Activated T-helper 9 cell treated with anti-CD3 and anti-CD28 coated beads, Interleukin-2, amount 50 U/mL, for 16 hours (primary cell): ENCODE results near the gene C9.
"Not testable (repeated sequence)": the region's sequence is repeated elsewhere in the genome, so short reads cannot be mapped to it uniquely, and the experiment has no call there.

Source experiments
- DNase-seq: peaks from one replicate; pipeline ENCODE4 v3.0.0-alpha.2; 2020; ENCODE audit warnings: low read depth

The C9 gene

DNA sequence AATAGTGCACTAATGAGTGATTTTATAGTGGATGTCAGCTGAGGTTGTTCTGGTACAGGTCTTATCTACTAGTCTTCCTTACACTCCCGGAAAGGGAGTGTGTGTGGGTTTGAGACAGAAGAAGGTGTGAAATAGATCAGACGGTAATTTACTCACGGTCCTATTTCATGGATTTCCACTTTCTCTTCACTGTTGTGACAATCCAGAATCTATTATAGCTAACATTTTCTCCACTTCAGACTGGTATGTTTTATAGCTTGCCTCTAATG lies 7.0 kb upstream of the C9 start:
- DNase-seq: no peak

DNA sequence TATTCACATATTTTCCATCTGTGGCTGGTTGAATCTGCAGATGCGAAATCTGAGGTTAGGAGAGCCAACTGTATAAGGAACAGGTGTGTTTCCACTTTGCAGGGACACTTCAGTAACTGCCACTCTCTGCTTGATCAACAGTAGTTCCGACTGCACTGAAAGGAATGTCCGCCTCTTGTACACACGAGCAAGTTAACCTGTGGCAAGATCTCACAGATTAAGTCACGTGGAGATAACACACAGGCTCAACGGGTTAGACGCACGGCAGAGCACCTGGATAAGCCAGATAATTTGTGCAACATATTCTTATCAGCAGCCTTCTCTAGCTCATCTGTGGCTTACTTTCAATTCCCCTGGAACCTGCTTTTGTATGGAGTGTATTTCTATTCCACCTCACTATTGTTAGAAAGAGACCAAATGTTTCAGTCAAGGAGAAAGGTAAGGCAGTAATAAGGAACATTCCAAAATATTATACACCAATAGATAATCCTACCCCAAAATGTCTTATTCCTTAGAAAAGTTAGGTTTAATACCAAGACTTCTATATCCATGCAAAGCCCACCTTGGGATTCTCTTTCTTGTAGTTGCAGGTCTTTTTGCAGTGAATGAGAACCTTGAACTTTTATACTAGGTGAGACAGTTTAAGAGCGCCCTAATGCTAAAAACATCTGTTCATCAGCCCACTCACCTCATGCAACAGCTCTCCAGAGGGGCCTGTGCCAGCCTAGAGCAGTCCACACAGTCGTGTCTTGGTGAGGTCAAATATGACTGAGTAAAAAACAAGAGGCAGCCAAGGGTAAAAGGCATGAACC lies 6.5 kb upstream of the C9 start:
- DNase-seq: no peak

DNA sequence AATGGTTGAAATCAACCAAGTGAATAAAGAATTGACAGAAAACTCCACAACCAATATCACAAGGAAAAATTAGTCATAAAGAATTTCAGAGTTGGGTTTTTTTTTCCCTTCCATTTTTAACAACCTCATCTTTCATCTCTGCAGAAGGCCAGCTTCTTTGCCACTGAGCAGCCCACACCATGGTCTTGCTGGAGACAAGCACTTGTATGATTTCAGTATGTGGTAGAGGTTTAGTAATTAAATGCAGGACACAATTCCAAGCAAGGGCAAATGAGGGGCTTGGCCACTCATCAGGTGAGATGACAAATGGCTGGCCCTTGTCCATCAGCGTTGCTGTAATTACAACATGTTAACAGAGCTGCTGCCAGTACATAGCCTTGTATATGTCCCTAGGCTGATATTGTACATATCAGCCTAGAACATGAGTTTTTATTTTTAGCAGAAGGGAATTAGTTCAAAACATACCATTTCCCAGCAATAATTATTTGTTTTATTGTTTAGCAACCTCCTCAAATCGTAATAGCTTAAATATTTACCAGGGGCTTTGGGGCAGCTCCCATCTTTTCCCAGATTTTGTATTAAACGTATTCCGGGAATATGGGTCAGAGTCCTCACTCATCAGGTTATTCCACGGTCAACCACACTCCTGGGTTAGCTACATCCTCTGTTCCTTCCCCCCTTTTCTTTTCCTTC lies 5.0 kb upstream of the C9 start:
- DNase-seq: no peak

DNA sequence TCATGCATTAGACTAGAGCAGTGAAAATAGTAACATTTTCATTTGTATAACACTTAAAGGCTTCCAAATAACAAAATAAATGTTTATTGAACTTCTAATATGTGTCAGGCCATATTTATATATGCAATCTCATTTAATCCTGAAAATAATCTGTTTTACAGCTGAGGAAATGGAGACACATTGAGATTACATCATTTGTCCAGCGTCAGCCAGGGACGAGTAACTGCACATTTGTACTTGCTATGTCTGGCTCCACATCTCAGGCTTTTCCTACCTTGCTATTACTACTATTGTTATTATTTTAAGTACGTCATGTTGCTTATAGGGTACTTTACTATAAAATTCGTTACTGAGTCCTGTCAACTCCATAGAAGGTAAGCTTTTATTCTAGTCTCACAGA lies 3.8 kb upstream of the C9 start:
- no peak for DNase-seq

DNA sequence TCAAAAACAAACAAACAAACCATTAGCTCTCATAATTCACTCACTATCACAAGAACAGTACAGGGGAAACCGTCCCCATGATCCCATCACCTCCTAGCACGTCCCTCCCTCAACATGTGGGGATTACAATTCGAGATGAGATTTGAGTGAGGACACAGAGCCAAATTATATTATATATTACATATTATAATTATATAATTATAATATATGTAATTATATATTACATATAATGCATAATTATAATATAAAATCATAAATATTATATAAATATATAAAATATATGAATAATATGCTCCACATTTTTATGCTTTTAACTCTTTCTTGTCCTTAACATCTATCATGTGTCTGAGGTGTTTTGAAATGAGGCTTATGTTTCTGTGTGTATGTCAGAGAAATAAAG lies 3.4 kb upstream of the C9 start:
- DNase-seq: no peak

DNA sequence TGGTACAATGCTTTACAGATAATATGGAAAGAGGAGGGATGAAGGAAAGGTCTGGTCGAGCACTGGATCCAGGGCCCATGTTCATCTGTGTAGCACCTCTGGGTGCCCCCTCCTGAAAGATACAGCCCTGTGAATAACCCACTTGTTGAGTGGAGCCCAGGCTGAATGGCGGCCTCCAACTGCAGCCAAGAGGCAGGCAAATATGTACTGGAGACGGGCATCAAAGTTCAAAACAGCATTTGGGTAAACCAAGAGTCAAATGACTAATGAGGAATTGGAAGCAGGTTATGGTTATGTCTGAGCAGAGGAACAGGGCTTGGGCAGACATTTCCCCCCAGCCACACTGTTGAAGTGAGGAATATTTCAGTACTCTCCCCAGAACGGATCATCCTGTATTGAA lies 1.1 kb downstream of the C9 start:
- no peak for DNase-seq

DNA sequence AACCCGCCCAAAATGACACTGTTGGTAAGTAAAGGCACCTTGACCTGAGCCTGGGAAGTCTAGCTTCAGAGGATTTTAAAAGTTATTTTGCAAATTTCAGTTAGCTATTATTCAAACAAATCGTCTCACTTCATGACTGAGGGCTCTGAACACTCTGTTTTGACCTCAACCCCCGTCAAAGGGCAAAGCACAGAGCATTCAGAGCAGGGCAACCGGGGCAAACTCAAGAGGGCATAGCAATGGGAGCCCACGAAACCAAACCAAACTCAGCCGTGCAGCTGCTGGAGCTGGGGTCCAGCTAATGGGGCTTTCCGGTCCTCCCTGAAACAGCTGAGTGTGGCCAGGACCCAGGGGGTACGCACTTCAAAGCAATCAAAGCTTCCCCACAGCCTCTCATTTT lies 1.6 kb downstream of the C9 start:
- no peak for DNase-seq

DNA sequence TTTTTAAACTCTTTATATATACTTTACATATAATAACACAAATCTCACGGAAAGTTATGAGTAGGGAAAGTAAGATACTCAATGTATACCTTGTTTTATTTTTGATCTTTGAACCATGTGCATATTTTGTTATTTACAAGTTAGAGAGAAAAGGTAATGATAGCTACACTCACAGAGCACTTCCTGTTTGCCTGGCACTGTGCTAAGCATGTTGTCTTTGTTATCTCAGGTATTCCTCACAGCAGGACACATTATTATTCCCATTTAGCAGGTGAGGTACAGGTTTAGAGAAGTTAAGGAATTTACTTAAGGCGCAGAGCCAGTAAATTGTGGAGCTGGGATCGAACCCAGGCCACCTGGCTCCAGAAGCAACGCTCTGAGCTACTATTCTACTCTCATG lies 3.0 kb downstream of the C9 start:
- no peak for DNase-seq

DNA sequence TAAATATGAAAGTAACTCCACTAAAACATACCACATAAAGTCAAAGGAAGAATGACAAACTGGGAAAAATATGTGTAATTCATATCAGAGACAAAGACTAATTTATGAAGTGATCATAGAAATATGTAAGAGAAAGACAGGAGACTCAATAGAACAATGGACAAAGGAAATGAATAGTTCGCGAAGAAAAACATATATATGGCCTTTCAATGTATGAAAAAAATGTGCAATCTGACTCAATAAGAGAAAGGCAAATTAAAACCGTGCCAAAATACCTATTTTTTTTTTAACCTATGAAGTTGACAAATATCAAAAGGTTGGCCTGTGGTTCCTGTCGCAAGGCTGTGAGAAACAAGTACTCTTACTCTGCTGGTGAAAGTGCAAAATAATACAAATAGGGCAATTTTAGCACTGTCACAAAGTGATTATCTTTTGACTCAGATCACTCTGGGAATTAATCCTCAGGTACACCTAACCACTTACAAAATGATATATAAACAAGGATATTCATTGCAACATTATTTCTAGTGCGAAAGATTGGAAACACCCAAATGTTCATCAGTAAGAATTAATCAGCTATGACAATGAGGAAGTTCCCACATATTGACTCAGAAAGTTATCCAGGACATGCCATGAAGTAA lies 3.7 kb downstream of the C9 start:
- DNase-seq: no peak

DNA sequence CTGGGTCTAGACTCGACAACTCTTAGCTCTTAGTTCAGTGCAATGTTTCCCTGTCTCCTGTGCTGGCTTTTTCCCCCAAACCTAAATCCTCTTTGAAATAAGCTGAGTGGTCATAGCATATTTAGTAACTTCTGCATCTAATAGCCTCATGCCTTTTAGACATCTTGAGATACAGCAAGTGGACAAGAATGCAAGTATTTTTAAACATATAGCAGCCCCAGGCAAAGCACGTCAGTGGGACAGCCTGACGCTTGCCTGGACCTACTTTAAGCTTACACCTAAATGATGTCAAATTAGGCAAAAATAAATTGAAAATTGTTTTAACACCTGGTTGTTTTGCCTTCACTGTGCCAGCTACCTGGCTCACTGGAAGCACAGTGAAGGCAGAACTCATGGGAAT lies 8.0 kb downstream of the C9 start:
- no peak for DNase-seq

DNA sequence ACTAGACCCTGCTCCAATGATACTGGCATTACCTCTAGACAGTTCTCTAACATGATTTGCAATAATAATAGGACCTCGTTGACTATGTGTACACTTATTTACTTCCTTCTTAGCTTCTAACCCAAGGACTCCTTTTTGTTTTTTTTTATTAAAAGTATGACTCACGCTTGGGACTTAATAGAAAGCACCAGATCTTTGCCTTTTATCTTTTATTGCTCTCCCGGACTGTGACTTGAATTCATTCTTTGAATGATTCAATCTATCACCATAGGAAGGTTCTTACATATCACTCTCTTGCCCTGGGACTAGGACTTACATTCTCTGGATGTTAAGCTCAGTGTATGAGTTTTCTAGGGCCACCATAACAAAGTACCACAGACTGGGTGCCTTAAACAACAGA lies 9.0 kb downstream of the C9 start:
- no peak for DNase-seq

DNA sequence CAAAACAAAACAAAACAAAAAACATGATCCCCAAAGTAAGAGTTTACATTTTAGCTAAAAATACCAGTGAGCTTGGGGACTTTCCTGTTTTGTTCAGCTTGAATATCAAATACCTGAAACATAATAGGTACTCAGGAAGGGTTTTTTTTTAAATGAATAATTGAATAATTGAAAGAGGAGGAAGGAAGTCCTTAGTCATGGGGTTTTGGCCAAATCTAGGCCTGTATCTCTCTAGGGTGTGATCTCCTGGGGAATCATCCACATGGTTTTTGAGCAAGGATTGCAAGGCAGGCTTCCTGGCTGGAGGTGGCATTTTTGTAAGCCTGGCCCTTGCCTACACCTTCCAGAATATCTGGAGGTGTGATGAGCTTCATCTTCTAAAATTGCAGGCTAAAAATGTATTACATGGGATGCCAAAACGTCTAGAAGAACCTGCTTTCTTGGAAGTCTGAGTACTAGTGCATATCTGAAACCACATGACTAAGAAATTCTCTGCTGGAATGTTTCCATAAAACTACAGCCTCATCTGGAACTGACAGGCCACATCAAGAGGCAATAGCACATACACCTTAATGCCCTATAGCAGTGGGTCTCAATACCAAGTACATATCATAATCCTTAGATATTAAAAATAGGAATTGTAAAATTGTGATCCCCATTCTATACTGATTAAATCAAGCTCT lies 10.4 kb downstream of the C9 start:
- no peak for DNase-seq

DNA sequence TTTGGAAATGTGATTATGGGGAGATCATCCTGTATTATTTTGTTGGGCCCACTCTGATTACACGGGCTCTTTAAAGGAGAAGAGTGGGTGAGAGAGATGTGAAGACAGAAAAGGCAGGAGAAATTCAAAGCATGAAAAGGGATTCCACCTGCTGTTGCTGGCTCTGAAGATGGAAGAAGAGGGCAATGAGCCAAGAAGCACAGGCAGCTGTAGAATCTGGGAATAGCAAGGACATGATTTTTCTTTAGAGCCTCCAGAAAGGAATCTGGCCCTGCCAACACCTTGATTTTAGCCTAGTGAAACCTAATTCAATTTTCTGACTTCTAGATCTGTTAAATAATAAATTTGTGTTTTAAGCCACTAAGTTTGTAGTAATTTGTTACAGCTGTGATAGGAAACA lies 11.3 kb downstream of the C9 start:
- DNase-seq: no peak

DNA sequence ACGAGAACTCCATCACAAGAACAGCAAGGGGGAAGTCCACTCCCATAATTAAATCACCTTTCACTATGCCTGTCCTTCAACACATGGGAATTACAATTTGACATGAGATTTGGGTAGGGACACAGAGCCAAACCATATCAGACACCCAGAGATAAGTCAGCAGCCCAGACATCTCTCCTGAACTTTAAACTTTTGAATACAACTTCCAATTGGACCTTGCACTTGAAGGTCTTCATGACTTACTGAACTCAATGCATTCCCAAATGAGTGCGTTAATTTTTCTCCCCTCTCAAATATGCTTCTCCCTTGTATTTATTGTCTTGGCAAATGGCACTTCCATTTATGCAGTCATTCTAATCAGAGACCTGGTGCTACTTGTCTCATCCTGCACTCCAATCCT lies 12.1 kb downstream of the C9 start:
- no peak for DNase-seq

DNA sequence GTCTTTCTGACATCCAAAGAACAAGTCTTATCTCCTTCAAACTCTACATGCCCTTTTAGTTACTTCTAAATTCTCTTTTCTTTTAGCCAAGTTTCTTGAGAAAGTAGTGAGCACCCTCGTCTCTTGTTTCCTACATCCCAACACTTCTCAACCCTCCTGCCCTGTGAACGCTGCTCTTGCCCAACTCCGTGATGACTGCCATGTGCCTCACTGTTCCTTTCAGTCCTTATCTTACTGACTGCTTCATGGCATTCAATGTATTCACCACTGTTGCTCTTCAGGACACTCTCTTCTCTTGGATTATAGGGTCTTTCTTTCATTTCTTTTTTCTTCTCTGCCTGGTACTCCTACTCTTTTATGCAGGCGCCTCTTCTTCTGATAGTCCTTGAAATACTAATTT lies 14.8 kb downstream of the C9 start:
- DNase-seq: no peak

DNA sequence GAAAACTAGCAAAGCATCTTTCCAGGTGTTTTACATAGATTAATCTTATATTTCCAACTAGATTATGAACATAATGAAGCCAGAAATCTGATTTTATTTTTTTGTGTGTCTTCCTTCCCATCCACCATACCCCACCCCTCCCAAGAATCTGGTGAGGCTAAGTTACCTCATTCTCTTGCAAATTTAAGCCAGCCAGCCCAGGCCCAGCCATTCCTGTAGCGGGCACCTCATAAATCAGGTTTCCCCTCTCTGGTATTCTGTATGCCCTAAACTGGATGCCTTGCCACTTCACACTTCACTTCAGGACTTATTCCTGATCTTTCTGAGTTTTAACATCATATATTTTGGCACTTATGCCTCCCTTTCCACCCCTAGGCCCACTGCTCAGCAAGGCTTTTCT lies 21.8 kb downstream of the C9 start:
- DNase-seq: no peak

DNA sequence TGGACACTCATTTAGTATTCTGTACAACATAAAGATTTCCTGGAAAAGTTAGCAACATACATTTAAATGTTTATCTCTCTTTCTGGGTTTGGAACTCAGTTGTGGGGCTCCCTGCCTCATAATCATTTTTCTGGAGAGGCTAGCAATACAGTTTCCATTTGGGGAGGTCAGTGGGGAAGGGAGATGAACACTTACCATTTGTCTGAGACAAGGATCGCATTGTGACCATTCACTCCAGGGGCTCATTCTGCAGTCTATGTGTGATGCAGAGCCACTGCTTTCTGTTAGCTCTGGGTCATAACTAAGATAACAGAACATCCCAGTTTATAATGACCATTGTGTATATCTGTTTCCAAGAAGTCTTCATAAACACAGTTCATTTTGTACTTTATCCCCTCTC lies 22.4 kb downstream of the C9 start:
- DNase-seq: no peak

DNA sequence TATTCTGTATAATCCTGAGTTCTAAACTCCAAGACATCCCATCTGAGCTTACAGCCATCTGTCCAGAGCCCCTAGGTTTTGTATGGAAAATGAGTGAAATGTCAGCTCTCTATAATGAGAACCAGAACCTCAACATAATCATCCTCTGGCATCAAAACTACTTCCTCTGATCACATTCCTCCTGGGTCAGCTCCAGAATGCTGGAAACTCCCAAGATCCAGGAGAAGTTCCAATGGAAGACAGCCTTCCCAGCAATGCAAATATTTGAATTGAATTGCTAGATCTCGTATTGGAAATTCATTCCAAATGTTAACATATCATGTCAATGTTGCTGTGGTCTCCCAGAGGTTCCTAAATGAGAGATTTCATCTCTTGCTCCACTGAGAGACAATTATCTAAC lies 23.8 kb downstream of the C9 start:
- DNase-seq: no peak

DNA sequence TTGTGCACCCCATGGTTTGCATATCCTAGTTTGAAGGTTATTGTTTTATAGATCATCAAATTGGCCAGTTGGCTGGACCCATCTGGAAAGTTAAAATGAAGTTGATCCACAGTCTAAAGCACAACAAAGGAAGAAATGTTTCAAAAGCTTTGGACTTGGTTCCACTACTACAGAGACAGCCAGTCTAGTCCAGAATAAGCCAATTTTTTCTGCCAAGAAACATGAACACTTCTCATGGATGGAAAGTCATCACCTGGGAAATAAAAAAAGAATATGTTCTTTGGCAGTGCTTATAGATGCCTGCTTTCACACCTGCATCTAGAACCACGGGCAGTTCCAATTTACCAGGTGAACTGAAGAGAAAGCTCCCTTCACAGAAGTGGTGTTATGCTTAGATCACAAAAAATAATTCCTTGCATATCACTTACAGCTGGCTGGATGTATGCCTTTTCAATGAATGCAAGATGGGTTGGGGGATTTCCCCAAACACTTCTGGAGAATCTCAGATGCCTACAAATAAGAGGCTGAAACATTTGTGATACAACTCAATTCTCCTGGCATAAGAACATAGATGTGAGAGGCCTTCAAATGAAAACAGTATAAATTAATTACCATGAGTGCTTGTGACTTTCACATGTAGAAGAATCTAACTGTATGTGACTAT lies 26.9 kb downstream of the C9 start:
- no peak for DNase-seq

DNA sequence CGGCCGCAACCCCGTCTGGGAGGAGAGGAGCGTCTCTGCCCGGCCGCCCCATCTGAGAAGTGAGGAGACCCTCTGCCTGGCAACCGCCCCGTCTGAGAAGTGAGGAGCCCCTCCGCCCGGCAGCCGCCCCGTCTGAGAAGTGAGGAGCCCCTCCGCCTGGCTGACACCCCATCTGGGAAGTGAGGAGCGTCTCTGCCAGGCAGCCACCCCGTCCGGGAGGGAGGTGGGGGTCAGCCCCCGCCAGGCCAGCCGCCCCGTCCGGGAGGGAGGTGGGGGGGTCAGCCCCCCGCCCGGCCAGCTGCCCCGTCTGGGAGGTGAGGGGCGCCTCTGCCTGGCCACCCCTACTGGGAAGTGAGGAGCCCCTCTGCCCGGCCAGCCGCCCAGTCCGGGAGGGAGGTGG lies 30.0 kb downstream of the C9 start:
- not testable (repeated sequence) for DNase-seq

DNA sequence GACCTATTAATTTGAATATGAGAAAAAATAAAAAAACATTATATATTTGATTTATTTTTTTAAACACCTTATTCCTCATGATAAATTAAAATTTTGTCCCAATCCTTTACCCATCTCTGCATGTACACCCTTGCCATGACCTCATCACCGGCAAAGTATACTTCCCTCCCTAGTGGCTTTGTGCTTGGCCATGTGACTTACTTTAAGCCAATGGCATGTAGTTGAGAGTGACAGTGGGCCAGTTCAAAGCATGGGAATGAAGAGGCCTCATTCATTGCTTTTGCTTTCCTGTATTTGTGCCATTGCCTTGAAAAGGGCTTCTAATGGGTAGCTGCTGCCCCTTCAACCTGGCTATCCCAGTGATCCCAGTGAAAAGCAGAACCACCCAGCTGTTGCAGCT lies 31.2 kb downstream of the C9 start:
- no peak for DNase-seq

DNA sequence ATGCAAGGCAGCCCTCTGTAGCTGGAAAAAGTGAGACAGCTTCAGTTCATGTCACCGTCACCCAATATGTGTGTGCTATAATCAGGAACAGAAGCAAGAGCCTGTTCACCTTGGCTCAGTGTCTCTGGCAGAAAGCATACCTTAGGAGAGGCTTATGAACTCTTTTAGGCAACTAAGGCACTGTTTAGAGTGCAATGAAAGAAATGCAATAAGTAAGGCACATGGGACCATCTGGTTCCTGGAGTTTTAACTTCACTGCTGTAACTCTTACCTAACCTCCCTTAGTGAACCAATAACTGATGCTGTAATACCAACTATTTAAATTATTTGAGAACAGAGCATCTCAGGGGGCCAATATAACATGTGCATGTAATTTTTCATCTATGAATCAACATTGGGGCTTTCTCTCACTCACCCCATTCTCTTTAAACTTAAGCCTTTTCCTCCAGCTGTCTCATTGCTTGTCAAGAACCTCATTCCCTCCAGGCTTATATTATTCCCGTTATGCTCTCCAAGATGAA lies 32.4 kb downstream of the C9 start:
- no peak for DNase-seq
